ENCODE results near the gene RASA3.
"Not testable (repeated sequence)": the region's sequence is repeated elsewhere in the genome, so short reads cannot be mapped to it uniquely, and the experiment has no call there.

Gene RASA3

GRCh38 chr13:114081761-114082681 lies 50.4 kb downstream of the RASA3 start:
- DNase-seq (ENCODE audit: low read depth, low spot score) = no peak

- no peak for DNase-seq (ENCODE audit: low read depth, low spot score)
Measured at GRCh38 chr13:114080739-114081561, 51.5 kb downstream of the RASA3 start.

GRCh38 chr13:114079601-114080536 lies 52.6 kb downstream of the RASA3 start:
- no peak for DNase-seq (ENCODE audit: low read depth, low spot score)

DNA sequence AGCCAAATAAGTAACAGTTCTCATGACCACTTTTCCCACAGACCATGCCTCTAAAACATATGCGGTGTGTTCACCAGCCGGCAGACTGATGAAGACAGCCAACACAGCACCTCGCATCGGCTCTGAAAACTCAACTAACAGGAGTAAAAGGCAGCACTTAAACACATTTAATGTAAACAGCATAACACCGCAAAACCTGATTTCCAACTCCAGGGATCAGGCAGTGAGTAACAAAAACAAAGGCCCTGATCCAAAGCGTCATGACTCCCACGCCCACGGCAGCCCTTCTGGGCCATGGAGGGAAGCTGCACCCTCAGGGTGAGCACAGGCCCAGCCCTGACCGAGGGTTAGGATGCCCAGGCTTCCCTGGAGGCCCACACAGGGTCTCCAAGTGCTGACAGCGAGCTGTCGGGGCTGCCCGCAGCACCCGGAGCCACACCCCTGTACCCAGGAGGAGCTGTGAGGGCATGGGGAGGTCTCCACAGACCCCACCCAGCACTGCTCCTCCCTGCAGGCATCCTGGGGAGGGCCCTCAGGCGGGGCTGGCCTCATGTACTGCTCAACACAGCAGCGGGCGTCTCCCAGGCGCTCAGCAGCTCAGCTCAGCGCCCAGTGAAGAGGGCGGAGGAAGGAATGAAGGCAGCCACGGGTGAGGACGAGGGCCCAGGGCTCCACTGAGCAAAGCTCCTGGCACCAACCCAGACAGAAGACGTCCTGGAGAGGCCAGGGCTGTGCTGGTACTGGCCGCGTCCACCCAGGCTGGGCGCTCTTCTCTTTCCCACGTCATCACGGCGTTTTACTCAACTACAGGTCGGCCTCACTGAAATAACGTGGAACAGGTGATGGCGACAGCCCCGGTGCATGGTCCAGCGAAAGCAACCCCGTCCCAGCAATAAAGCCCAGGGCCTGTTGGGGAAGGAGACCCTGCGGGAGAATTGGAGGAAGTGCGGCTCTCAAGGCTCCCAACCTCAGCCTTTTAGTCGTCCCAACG lies 53.7 kb downstream of the RASA3 start:
- no peak for DNase-seq (ENCODE audit: low read depth, low spot score)

DNA sequence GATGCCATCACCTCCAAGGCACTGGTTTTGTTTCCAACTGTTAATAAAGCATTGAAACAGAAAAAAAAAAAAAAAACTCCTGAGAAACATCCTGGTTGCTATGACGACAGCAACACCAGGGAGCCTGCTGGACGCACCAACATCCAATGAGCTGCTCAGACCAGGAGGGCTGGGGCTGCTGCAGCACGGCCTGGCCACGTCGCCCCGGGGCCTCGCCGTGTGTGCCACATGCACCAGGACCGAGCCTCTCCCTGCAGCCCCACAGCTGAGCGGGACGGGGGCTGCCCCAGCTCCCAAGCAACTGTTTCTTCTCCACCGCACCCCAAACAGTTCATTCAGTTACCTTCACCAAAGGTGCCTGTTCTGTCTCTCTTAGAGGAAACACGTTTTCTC lies 54.5 kb downstream of the RASA3 start:
- no peak for DNase-seq (ENCODE audit: low read depth, low spot score)

GRCh38 chr13:114077099-114077932 lies 55.1 kb downstream of the RASA3 start:
- no peak for DNase-seq (ENCODE audit: low read depth, low spot score)

DNA sequence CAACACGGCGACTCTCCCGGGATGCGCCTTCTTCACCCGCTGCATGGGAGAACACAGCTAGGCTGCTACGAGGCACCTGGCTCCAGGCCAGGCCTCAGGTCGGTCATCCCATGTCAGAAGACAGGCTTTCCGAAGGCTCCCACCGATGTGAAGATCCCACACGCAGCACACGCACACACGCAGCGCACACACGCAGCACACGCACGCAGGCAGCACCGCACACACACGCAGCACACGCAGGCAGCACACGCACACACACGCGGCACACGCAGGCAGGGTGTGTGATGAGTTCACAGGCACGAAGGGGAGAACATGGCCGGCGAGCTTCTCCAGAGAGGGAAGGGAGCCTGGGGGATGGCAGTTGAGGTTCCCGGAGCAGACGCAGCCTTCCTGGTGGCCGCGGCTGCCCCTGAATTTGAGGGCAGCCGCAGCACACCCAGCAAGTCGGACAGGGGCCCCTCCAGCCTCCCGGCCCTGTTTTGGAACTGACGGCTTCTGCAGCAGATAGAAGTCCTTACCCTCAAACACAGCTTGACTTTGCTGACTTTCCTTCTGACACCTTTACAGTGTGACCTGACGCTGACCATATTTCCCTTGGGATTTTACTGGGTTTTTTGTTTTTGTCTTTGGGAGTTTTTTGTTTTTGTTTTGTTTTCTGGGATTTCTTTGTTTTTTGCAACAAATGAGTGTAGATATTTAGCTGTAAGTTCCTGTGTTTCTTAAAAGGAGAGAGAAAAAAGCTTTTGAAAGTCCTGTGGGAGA lies 55.9 kb downstream of the RASA3 start:
- DNase-seq (ENCODE audit: low read depth, low spot score) = no peak

- DNase-seq (ENCODE audit: low read depth, low spot score) = not testable (repeated sequence)
Measured at GRCh38 chr13:114075811-114076210, 56.6 kb downstream of the RASA3 start.

- DNase-seq (ENCODE audit: low read depth, low spot score) = no peak
Measured at GRCh38 chr13:114074671-114075315, 57.6 kb downstream of the RASA3 start.

DNA sequence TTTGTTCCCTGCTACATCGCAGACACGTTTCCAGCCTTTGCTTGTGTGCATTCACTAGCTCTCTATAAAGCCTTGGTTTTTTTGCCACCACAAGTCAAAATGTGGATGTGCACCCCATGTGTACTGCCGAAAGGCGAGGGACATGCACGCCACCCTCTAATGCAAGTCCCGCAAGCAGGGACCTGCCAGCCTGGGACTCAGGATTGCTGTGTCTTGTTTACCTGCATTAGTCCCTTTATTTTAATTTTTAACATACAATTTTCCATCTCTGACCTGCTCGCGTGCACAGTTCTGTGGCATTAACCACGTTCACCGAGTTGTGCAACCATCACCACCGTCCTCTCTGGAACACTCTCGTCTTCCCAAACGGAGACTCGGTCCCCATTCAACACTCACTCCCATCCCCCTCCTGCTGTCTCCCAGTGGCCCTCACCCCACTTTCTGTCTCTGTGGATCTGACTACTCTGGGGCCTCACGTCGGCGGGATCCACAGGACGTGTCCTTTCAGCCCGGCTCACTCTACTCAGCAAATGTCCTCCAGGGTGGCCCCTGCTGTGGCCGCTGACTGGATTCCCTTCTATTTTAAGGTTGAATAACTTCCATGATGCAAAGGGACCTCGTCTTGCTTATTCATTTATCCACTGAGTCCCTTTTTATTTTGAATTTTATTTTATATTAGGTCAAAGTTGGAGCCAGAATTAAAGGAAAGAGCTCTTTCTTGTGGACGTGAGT lies 58.4 kb downstream of the RASA3 start:
- no peak for DNase-seq (ENCODE audit: low read depth, low spot score)

GRCh38 chr13:114072421-114072820 lies 60.0 kb downstream of the RASA3 start:
- DNase-seq (ENCODE audit: low read depth, low spot score) = no peak

DNA sequence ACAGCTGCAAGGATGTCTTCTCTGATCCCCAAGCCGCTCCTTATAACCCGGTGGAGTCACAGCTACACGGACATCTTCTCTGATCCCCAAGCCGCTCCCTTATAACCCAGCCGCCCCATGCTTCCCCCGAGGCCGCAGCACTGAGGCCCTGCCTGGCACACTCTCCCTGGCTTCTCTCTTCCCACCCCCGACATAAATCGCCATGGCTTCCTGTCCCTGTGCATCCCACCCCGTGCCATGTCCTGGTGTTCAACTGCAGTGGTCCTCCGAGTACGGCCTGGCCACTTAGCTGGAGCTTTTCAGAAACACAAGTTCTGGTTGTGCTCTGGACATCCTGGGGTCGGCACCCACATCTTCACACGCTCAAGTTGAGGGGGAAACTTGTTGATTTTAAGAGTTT lies 60.4 kb downstream of the RASA3 start:
- no peak for DNase-seq (ENCODE audit: low read depth, low spot score)

GRCh38 chr13:114071410-114071809 lies 61.0 kb downstream of the RASA3 start:
- no peak for DNase-seq (ENCODE audit: low read depth, low spot score)

- DNase-seq (ENCODE audit: low read depth, low spot score) = no peak
Measured at GRCh38 chr13:114070098-114070799, 62.2 kb downstream of the RASA3 start.

GRCh38 chr13:114069376-114070097 lies 62.9 kb downstream of the RASA3 start:
- DNase-seq (ENCODE audit: low read depth, low spot score) = no peak

DNA sequence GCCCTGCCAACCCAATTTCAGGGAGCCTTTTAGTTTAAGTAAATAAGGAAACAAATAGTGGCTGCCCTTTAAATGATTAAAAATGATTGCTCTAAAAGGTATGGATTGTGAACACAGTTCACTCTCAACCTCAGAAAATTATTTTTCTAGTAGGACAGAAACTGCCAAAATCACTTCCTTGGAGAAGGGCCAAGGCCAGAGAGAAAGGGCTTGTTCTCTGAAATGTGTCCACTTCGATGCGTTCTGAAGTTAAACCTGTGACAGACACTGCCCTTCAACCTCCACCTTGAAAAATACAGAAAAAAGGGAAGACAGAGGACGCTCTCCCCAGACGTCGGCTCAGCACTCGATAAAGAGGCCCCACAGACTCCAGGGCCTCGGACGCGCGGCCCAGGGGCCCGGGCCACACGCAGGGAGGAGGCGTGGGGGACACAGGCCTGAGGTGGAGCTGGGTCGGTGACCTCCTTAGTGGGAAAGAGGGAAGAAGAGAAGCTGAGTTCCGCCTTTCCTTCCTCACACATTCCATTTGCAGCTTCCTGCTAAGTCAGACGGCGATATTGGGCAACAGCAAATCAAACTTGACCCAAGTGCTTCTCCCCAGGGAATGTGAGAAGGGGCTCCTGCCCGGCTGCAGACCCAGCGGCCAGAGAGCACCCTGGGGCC lies 63.6 kb downstream of the RASA3 start:
- no peak for DNase-seq (ENCODE audit: low read depth, low spot score)

All from activated CD4-positive, CD25-positive, alpha-beta regulatory T cell treated with anti-CD3 and anti-CD28 coated beads, Interleukin-2, amount 50 U/mL, for 16 hours (primary cell).